Caco-2 (cell line): Measurements from ENCODE around the gene CCND2. TPM values are rescaled to one million over a fixed set of nuclear protein-coding genes. Genes with fewer than 3 reads are reported as not detected.

ENCODE experiments used
- BruUV-seq: library from RNA; stranded (reverse); fragments of 400-500 nt; replicated peaks from 2 replicates; lab custom pipeline; 2021; lab: Mats Ljungman, UMichigan
- CTCF ChIA-PET: fragments of 300-600 bp; sonication (Branson Sonifier 250); formaldehyde crosslinking; loops from one replicate; lab custom pipeline; 2022; ENCODE audit warnings: antibody characterized with exemption; lab: Charles Lee
- POLR2A ChIA-PET: fragments of 300-600 bp; sonication (Branson Sonifier 250); formaldehyde crosslinking; loops from one replicate; lab custom pipeline; 2022; ENCODE audit warnings: antibody characterized with exemption; lab: Charles Lee
- DNase-seq, 2 experiments: peaks; one replicate each; pipeline versions ENCODE4 v3.0.0 to v3.0.0-alpha.2; 2020 to 2022
- H3K27me3 ChIP-seq: replicated peaks from 2 replicates; pipeline ENCODE4 v1.6.0; 2011; ENCODE audit warnings: low read length; ENCODE audit not compliant: control insufficient read depth, insufficient read depth
- H3K36me3 ChIP-seq: 2 replicates; pipeline ENCODE4 v1.5.1; 2011; ENCODE audit warnings: low read length; ENCODE audit not compliant: control insufficient read depth, insufficient read depth
- H3K4me1 ChIP-seq: fragments of 250-450 bp; sonication (Bioruptor Pico); 2 replicates; pipeline ENCODE4 v1.5.1; 2020; ENCODE audit warnings: mild to moderate bottlenecking
- H3K4me3 ChIP-seq: 2 replicates; pipeline ENCODE4 v1.5.1; 2011; ENCODE audit warnings: low read depth, mild to moderate bottlenecking, control low read depth, low read length
- H3K9me3 ChIP-seq: fragments of 250-450 bp; sonication (Bioruptor Pico); 2 replicates; pipeline ENCODE4 v1.5.1; 2020; ENCODE audit warnings: mild to moderate bottlenecking, moderate library complexity
- H3K27ac Mint-ChIP-seq: one replicate; pipeline ENCODE4 v1.8.0; 2022; ENCODE audit warnings: mixed read lengths; ENCODE audit not compliant: unreplicated experiment
- H3K27me3 Mint-ChIP-seq: one replicate; pipeline ENCODE4 v1.8.0; 2022; ENCODE audit warnings: mixed read lengths; ENCODE audit not compliant: insufficient read depth, unreplicated experiment
- H3K36me3 Mint-ChIP-seq: one replicate; pipeline ENCODE4 v1.8.0; 2022; ENCODE audit warnings: mild to moderate bottlenecking, mixed read lengths; ENCODE audit not compliant: insufficient read depth, unreplicated experiment
- H3K4me1 Mint-ChIP-seq: one replicate; pipeline ENCODE4 v1.8.0; 2022; ENCODE audit warnings: low read depth, mixed read lengths; ENCODE audit not compliant: unreplicated experiment
- H3K4me3 Mint-ChIP-seq: one replicate; pipeline ENCODE4 v1.8.0; 2022; ENCODE audit warnings: mild to moderate bottlenecking, moderate library complexity, mixed read lengths; ENCODE audit not compliant: unreplicated experiment
- H3K9me3 Mint-ChIP-seq: one replicate; pipeline ENCODE4 v1.8.0; 2022; ENCODE audit warnings: mixed read lengths; ENCODE audit not compliant: unreplicated experiment
- intact Hi-C: fragments of 100-400 bp; cut with micrococcal nuclease; formaldehyde crosslinking; loops from one replicate; pipeline ENCODE4 v1.10.0; 2022; ENCODE audit not compliant: unreplicated experiment
- total RNA-seq: library from RNA; stranded (reverse); gene quantifications from 2 replicates; pipeline ENCODE4 v1.2.3, GENCODE V29; 2022
- TF ChIP-seq, protein P1 (sequence below), 2 experiments: fragments of 200-600 bp in 1 of 2; IDR thresholded peaks; 1 replicate in 1 of 2; 2 replicates in 1 of 2; pipeline versions ENCODE4 v1.5.1 to v1.8.0; 2011 to 2022; ENCODE audit warnings: antibody characterized with exemption in 1 of 2, control low read depth in 1 of 2, inconsistent platforms in 1 of 2, low read depth in 1 of 2, low read length in 1 of 2, mild to moderate bottlenecking in 1 of 2, moderate library complexity in 1 of 2; ENCODE audit not compliant: insufficient read depth in 1 of 2, severe bottlenecking in 1 of 2, unreplicated experiment in 1 of 2

CCND2 gene
- total RNA-seq, 1 experiment from 2014 or later, result 145 TPM

DNA sequence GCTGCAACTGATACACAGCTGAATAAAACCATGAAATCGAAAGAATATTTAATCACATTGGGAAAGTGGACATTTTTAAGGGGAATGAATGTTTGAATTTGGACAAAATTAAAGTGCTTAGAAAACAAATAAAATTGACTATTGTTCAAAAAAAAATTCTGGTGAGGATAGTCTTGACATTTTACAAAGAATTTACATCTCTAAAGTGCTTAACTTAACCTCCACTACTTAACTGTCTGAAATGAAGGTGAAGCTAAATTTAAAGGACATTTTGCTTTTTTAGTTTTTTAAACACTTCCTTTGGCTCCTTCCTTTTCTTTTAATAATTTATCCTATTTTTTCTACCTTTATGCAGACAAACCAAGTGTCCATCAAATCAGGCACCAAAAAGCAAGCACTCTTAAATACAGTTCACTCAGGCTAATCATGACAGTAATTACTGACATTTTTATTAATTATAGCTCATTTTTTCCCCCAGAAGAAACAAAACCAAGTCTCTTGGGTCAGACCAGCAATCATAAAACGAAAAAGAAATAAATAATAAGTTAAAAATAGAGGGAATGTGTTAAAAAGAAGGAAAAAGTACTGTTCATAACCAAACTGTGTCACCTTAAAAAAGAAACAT is 5.7 kb upstream of the CCND2 start:
- no peaks in the 10 kb centered on the region for H3K36me3 ChIP-seq
- H3K9me3 ChIP-seq, result no peaks in the 10 kb centered on the region
- H3K36me3 Mint-ChIP-seq, result peaks cover 21% of the 10 kb centered on the region
- DNase-seq, result no peak
- H3K4me3 Mint-ChIP-seq, result peak overlapping the region; percentile 98
- no peaks in the 10 kb centered on the region for H3K9me3 Mint-ChIP-seq
- H3K27me3 ChIP-seq, result peaks cover 17% of the 10 kb centered on the region
- intact Hi-C loops, result no loop called here
- H3K4me3 ChIP-seq, result no peak overlapping the region
- H3K4me1 ChIP-seq, result peaks cover 21% of the 10 kb centered on the region
- no peak overlapping the region for H3K27ac Mint-ChIP-seq
- ChIA-PET CTCF (interaction anchor here (1.2 kb wide), 1 partner anchor 9 kb away, joined by 6 read pairs; no protein-coding TSS in a partner anchor), POLR2A (no interaction called here)
- H3K4me1 Mint-ChIP-seq, result peaks cover 20% of the 10 kb centered on the region
- BruUV-seq, result no TSS peak
- TF ChIP-seq, protein P1, sequence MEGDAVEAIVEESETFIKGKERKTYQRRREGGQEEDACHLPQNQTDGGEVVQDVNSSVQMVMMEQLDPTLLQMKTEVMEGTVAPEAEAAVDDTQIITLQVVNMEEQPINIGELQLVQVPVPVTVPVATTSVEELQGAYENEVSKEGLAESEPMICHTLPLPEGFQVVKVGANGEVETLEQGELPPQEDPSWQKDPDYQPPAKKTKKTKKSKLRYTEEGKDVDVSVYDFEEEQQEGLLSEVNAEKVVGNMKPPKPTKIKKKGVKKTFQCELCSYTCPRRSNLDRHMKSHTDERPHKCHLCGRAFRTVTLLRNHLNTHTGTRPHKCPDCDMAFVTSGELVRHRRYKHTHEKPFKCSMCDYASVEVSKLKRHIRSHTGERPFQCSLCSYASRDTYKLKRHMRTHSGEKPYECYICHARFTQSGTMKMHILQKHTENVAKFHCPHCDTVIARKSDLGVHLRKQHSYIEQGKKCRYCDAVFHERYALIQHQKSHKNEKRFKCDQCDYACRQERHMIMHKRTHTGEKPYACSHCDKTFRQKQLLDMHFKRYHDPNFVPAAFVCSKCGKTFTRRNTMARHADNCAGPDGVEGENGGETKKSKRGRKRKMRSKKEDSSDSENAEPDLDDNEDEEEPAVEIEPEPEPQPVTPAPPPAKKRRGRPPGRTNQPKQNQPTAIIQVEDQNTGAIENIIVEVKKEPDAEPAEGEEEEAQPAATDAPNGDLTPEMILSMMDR (IDR thresholded peaks at IDR 0.05; ENCODE audit: insufficient read depth in 1 of 2, low read depth in 1 of 2, low read length in 1 of 2, severe bottlenecking in 1 of 2, unreplicated experiment in 1 of 2), result no peak
- peaks cover 48% of the 10 kb centered on the region for H3K27me3 Mint-ChIP-seq

DNA sequence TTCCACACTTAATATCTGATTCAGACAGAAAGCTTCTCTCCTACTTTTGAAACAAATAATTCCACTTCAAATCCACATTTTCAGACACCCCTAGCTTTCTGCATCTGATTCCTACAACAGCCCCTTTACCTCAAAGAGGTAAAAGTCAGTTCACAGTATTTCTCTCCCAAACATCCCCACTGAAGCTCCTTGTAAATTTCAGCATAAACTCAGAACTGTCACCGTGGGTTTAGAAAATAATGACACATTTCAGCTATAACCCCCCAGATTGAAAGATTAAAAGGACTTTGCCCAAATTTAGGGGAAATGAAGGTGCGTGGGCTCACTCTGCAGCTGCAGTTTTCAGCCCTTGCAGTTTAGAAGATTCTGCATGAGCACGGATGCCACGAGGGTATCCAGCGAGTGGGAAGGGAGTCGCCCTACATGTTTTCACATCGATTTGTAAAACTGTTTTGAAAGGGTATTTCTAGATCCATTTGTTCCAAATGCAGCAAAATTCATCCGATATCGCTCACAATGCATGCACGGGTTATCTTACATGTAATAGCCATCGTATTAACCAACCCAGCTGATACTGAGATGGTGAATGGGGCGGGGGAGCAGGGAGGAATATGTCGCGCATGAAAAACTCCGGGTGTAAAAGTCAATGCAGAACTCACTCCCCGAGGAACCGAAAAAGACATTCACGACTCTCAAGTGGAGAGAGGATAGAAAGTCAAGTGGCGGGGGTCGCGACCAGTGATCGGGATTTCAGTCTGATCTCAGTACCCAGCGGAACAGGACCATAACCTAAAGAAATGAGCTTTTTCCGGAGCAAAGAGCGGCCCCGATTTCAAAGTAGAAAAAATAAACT is 5.0 kb upstream of the CCND2 start:
- no TSS peak for BruUV-seq
- CTCF ChIA-PET, result interaction anchor here (1.2 kb wide), 1 partner anchor 8 kb away, joined by 6 read pairs; no protein-coding TSS in a partner anchor

More for the DNA sequence above, 5.0 kb upstream of the CCND2 start:
- H3K4me3 ChIP-seq, result peak overlapping the region; percentile 39
- Mint-ChIP-seq H3K36me3 (peaks cover 27% of the 10 kb centered on the region), H3K9me3 (no peaks in the 10 kb centered on the region), H3K27ac (no peak overlapping the region), H3K27me3 (peaks cover 51% of the 10 kb centered on the region), H3K4me3 (peak overlapping the region; percentile 98), H3K4me1 (peaks cover 27% of the 10 kb centered on the region)
- no peaks in the 10 kb centered on the region for H3K9me3 ChIP-seq
- POLR2A ChIA-PET, result interaction anchor here (0.6 kb wide), 1 partner anchor 395 kb away, joined by 3 read pairs; the partner anchor contains the start of gene PARP11
- peaks cover 25% of the 10 kb centered on the region for H3K4me1 ChIP-seq
- DNase-seq, result no peak
- H3K36me3 ChIP-seq, result no peaks in the 10 kb centered on the region
- peaks cover 19% of the 10 kb centered on the region for H3K27me3 ChIP-seq
- TF ChIP-seq, protein P1 (IDR thresholded peaks at IDR 0.05; ENCODE audit: insufficient read depth in 1 of 2, low read depth in 1 of 2, low read length in 1 of 2, severe bottlenecking in 1 of 2, unreplicated experiment in 1 of 2), result no peak
- intact Hi-C loops, result no loop called here
